Naive thymus-derived CD8-positive, alpha-beta T cell (primary cell): Measurements from ENCODE around the gene ZNF716. TPM values are rescaled to one million over a fixed set of nuclear protein-coding genes. Genes with fewer than 3 reads are reported as not detected.

Source experiments
- ATAC-seq, 2 donors: fragments of 150-1000 bp; cut with Tn5 transposase in 1 of 2; sonication (Bioruptor Pico), chemical (Tn5 transposase) in 1 of 2; 1 replicate in 1 of 2; 2 replicates in 1 of 2; pipeline ENCODE4 v1.10.0; 2021; ENCODE audit warnings: mild to moderate bottlenecking in 2 of 2, moderate library complexity in 2 of 2
- POLR2A ChIA-PET: fragments of 350-600 bp; sonication (Branson Sonifier 250); formaldehyde crosslinking; loops from one replicate; lab custom pipeline; 2021; ENCODE audit warnings: antibody characterized with exemption; lab: Charles Lee
- DNase-seq, 10 donors: peaks; one replicate each; pipeline versions ENCODE4 v3.0.0 to v3.0.0-alpha.2; 2020 to 2022
- H3K27ac Mint-ChIP-seq, 10 donors: one replicate each; pipeline ENCODE4 v1.8.0; 2020 to 2022; ENCODE audit warnings: mild to moderate bottlenecking in 10 of 10, mixed read lengths in 10 of 10, moderate library complexity in 4 of 10, inconsistent platforms in 1 of 10
- H3K27me3 Mint-ChIP-seq, 5 donors: one replicate each; pipeline ENCODE4 v1.8.0; 2021 to 2022; ENCODE audit warnings: mixed read lengths in 5 of 5
- H3K36me3 Mint-ChIP-seq, 3 donors: one replicate each; pipeline ENCODE4 v1.8.0; 2020 to 2022; ENCODE audit warnings: mixed read lengths in 3 of 3, mild to moderate bottlenecking in 2 of 3, inconsistent platforms in 1 of 3
- H3K4me1 Mint-ChIP-seq, 4 donors: one replicate each; pipeline ENCODE4 v1.8.0; 2021 to 2022; ENCODE audit warnings: mixed read lengths in 4 of 4
- H3K4me3 Mint-ChIP-seq, 10 donors: one replicate each; pipeline ENCODE4 v1.8.0; 2020 to 2022; ENCODE audit warnings: mild to moderate bottlenecking in 10 of 10, mixed read lengths in 10 of 10, moderate library complexity in 6 of 10, inconsistent platforms in 1 of 10
- H3K9me3 Mint-ChIP-seq, 9 donors: one replicate each; pipeline ENCODE4 v1.8.0; 2020 to 2022; ENCODE audit warnings: mixed read lengths in 9 of 9, mild to moderate bottlenecking in 3 of 9, inconsistent platforms in 1 of 9, moderate library complexity in 1 of 9
- polyA plus RNA-seq, 3 donors: library from polyadenylated mRNA; unstranded; fragments of 300-500 nt; fragmentation: Illumina TruSeq; gene quantifications; one replicate each; pipeline ENCODE4 v1.2.3, GENCODE V29; 2021
- total RNA-seq, 8 experiments: library from RNA in 2 of 8; stranded (reverse) in 2 of 8; gene quantifications; one replicate each; pipeline ENCODE4 v1.2.3 and lab custom pipeline; 2021 to 2026

The ZNF716 gene
- total and polyA plus RNA-seq, 5 experiments from 2014 or later = not detected

DNA sequence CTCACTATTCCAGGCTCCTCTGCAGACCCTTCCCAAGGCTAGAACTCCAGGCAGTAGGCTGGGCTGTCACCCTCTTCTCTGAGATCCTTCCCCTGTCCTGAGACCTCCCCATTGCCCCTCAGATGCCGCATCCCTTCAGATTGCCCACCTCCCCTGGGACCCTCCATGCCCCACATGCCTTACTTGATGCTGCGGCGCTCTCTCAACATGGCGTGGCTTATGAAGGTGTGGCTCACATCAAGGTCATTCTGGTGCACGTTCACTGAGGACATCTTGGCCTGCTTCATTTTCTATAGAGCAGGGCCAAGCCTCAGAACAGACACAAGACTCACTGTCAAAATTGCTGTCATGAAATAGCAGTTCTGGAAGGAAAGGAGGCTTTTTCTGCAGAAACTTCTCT lies 34.7 kb upstream of the ZNF716 start:
- DNase-seq = no peak
- Mint-ChIP-seq H3K27ac (no peak overlapping the region), H3K27me3 (no peaks in the 10 kb centered on the region), H3K4me1 (no peaks in the 10 kb centered on the region), H3K36me3 (peaks cover 0 to 7% (median 0%) of the 10 kb centered on the region in 3 donors), H3K9me3 (peaks cover 0 to 33% (median 9%) of the 10 kb centered on the region in 9 donors), H3K4me3 (no peak overlapping the region)
- no peak for ATAC-seq
- POLR2A ChIA-PET = no interaction called here

DNA sequence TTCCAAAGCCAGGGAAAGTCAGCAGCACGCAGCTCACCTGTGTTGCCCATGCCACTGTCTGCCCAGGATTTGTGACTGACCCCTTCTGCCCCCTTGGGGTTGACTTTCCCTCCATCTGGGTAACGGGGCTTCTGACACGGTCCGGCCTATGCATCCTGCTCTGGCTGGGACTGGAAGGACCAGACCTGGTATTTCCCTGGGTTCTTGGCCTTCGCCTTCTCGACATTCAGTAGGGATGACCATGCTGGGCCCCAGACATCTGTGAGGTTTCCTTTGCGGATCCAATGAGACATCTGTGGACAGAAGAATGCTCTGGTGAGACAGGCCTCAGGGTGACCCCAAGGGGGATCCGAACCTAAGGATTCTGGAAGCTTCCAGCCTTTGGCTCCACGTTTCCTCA lies 34.2 kb upstream of the ZNF716 start:
- no peaks in the 10 kb centered on the region for H3K27me3 Mint-ChIP-seq
- ATAC-seq = no peak
- no peaks in the 10 kb centered on the region for H3K4me1 Mint-ChIP-seq
- POLR2A ChIA-PET = no interaction called here
- H3K36me3 Mint-ChIP-seq = peaks cover 0 to 7% (median 0%) of the 10 kb centered on the region in 3 donors
- peaks cover 0 to 32% (median 9%) of the 10 kb centered on the region in 9 donors for H3K9me3 Mint-ChIP-seq
- H3K4me3 Mint-ChIP-seq = no peak overlapping the region
- H3K27ac Mint-ChIP-seq = no peak overlapping the region
- DNase-seq = no peak

GRCh38 chr7:57416601-57417358 lies 33.2 kb upstream of the ZNF716 start:
- no peak overlapping the region for H3K27ac Mint-ChIP-seq
- POLR2A ChIA-PET = no interaction called here
- peaks cover 4 to 28% (median 8%) of the 10 kb centered on the region in 9 donors for H3K9me3 Mint-ChIP-seq
- ATAC-seq (no peak), DNase-seq (no peak)
- H3K4me1 Mint-ChIP-seq = no peaks in the 10 kb centered on the region
- H3K27me3 Mint-ChIP-seq = no peaks in the 10 kb centered on the region
- peaks cover 0 to under 1% (median 0%) of the 10 kb centered on the region in 3 donors for H3K36me3 Mint-ChIP-seq
- H3K4me3 Mint-ChIP-seq = no peak overlapping the region

DNA sequence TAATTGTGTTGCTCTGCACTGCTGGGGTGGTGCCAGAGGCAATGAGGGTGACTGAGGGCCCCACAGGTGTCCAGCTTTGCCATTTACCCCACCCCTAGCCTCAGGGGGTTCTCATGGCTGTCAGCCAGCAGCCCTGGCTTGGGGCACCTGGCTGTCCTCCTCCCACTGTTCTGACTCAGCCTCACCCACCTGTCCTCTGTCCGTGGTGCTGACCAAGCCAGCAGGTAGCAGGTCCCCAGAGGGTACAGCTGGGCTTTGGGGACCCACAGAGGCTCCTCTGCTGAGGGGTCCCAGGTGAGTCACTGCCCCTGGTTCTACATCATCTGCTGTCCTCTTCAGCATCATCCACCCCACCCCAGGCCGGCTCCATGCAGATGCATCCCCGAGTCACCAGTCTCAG lies 32.2 kb upstream of the ZNF716 start:
- Mint-ChIP-seq H3K4me3 (no peak overlapping the region), H3K4me1 (no peaks in the 10 kb centered on the region), H3K27me3 (no peaks in the 10 kb centered on the region), H3K36me3 (no peaks in the 10 kb centered on the region), H3K27ac (no peak overlapping the region), H3K9me3 (peaks cover 4 to 28% (median 12%) of the 10 kb centered on the region in 9 donors)
- POLR2A ChIA-PET = no interaction called here
- DNase-seq (no peak), ATAC-seq (no peak)

DNA sequence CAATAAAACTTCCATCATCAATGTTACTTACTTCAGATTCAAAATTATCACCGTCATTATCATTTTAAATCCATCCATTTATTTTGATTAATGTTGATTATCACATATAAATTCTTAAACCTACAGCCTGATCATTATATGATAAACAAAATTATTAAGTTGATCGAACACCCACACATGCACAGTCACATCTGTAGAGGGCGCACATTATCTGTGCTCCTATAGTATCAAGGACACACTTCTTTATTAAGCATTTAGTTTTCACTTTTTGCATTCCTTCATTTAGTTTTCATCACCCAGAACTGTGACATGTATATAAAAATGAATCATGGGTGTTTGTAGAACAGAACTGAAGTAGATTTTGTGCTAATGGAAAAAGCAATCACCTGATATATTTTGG lies 26.2 kb upstream of the ZNF716 start:
- peaks cover 8 to 29% (median 16%) of the 10 kb centered on the region in 9 donors for H3K9me3 Mint-ChIP-seq
- no peak overlapping the region for H3K4me3 Mint-ChIP-seq
- ATAC-seq (no peak), DNase-seq (no peak)
- H3K27ac Mint-ChIP-seq = no peak overlapping the region
- H3K36me3 Mint-ChIP-seq = peaks cover 0 to 3% (median 2%) of the 10 kb centered on the region in 3 donors
- no peaks in the 10 kb centered on the region for H3K27me3 Mint-ChIP-seq
- H3K4me1 Mint-ChIP-seq = no peaks in the 10 kb centered on the region
- POLR2A ChIA-PET = no interaction called here

DNA sequence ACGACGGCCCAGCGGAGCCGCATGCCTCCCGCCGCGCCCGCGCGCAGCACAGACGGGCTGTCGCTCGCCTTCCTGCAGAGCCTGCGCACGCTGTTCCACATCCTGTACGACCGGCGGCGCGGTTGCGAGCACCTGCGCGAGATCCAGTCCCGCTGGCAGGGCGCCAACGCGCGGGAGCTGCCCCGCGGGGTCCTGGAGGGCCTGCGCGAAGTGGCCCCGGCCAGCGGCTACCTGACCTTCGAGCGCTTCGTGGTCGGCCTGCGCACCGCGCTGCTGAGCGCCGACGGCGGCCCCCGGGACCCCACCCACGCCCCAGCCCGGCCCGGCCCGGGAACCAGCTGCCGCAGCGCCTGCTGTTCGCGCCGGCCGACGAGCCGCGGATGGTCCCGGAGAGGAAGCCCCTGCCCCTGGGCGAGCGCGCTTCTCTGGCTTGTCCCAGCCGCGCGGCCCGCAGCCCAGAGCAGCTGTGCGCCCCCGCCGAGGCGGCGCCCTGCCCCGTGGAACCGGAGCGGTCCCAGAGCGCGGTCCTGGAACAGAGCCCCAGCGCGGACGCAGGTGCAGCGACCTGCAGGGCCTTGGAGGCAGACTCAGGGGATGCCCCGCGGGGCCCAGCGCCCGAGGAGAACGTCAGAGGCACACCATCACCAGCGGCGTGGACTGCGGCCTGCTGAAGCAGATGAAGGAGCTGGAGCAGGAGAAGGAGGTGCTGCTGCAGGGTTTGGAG lies 25.3 kb upstream of the ZNF716 start:
- Mint-ChIP-seq H3K27me3 (no peaks in the 10 kb centered on the region), H3K9me3 (peaks cover 10 to 33% (median 16%) of the 10 kb centered on the region in 9 donors), H3K4me3 (no peak overlapping the region), H3K4me1 (no peaks in the 10 kb centered on the region), H3K36me3 (peaks cover 2 to 3% (median 3%) of the 10 kb centered on the region in 3 donors), H3K27ac (no peak overlapping the region)
- POLR2A ChIA-PET = no interaction called here
- ATAC-seq (no peak), DNase-seq (no peak)

GRCh38 chr7:57425239-57425944 lies 24.6 kb upstream of the ZNF716 start:
- H3K36me3 Mint-ChIP-seq = peaks cover 2 to 4% (median 3%) of the 10 kb centered on the region in 3 donors
- POLR2A ChIA-PET = no interaction called here
- H3K9me3 Mint-ChIP-seq = peaks cover 11 to 36% (median 18%) of the 10 kb centered on the region in 9 donors
- no peaks in the 10 kb centered on the region for H3K4me1 Mint-ChIP-seq
- no peak overlapping the region for H3K27ac Mint-ChIP-seq
- DNase-seq (no peak), ATAC-seq (no peak)
- no peaks in the 10 kb centered on the region for H3K27me3 Mint-ChIP-seq
- no peak overlapping the region for H3K4me3 Mint-ChIP-seq

DNA sequence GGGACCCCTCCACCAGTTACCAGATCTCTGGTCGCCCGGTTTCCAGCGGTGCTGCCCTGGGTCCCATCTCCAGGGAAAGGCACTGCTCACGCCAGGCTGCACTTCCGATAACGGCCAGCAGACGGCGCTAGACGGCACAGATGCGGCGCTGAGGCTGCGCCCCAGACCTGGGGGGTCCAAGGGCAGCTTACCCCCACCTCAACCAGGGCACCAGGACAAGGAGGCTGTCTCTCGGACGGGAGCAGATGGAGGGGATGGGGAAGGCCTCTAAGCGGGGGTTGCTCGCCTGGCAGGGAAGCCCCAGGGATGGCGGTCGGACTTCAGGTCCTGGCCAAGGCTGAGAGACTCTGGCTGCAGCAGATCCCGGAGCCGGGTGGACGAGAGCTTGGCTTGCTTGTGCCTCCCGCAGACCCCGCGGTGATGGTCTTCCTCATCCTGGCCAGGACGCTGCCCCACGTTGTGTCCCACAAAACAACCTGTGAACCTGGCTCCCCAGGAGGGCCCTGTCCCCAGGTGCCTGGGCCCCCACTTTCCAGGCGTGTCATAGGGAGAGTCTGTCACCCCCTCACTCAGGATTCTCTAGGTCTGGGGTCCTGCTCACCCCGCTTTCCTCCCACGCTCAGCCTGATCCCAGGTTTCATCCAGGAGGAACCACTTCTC lies 23.9 kb upstream of the ZNF716 start:
- DNase-seq = no peak
- ATAC-seq = no peak

DNA sequence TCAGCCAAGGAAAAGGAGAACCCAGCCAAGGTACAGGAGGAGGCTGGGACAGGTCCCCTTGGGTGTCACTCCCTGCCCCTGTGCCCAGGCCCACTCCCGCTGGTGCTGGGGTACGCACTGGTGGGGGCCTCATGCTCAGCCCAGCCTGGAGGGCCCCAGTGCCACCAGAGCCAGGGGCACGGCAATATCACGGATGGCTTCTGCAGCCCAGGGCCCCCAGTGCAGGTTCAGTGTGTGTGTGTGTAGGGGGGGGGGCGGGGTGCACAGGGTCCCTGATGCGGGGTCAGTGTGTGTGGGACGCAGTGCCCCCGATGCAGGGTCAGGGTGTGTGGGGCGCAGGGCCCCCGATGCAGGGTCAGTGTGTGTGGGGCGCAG lies 23.4 kb upstream of the ZNF716 start:
- ATAC-seq = no peak
- POLR2A ChIA-PET = no interaction called here
- Mint-ChIP-seq H3K4me3 (no peak overlapping the region), H3K9me3 (peaks cover 5 to 36% (median 19%) of the 10 kb centered on the region in 9 donors), H3K4me1 (no peaks in the 10 kb centered on the region), H3K27me3 (no peaks in the 10 kb centered on the region), H3K36me3 (peaks cover 2 to 4% (median 3%) of the 10 kb centered on the region in 3 donors), H3K27ac (no peak overlapping the region)
- no peak for DNase-seq

More for the DNA sequence above, 23.9 kb upstream of the ZNF716 start:
- POLR2A ChIA-PET = no interaction called here
- Mint-ChIP-seq H3K27me3 (no peaks in the 10 kb centered on the region), H3K4me3 (no peak overlapping the region), H3K27ac (no peak overlapping the region), H3K4me1 (no peaks in the 10 kb centered on the region), H3K36me3 (peaks cover 2 to 4% (median 3%) of the 10 kb centered on the region in 3 donors), H3K9me3 (peaks cover 8 to 39% (median 19%) of the 10 kb centered on the region in 9 donors)

GRCh38 chr7:57427146-57427545 lies 22.8 kb upstream of the ZNF716 start:
- DNase-seq = no peak
- H3K4me3 Mint-ChIP-seq = no peak overlapping the region
- H3K4me1 Mint-ChIP-seq = no peaks in the 10 kb centered on the region
- H3K36me3 Mint-ChIP-seq = peaks cover 2 to 4% (median 3%) of the 10 kb centered on the region in 3 donors
- POLR2A ChIA-PET = no interaction called here
- H3K27me3 Mint-ChIP-seq = no peaks in the 10 kb centered on the region
- H3K9me3 Mint-ChIP-seq = peaks cover 7 to 40% (median 16%) of the 10 kb centered on the region in 9 donors
- no peak for ATAC-seq
- no peak overlapping the region for H3K27ac Mint-ChIP-seq

DNA sequence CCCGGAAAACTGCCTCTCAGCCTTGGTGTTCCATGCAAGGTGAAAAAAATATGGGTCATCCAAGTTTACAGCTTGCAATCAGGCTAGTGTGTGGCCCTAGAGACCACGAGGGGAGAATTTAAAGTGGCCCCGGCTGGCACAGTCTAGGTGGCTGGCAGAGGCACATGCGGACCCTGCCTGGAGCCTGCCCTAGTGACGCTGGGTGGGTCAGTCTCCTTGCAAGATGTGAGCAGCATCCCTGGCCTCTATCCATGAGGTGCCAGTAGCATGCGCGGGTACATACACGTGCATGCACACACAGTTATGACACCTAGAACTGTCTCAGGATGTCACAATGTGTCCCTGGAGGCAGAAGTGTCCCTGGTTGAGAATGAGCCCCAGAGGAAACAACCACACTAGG lies 22.4 kb upstream of the ZNF716 start:
- peaks cover 10 to 45% (median 16%) of the 10 kb centered on the region in 9 donors for H3K9me3 Mint-ChIP-seq
- H3K4me3 Mint-ChIP-seq = no peak overlapping the region
- peaks cover 2 to 4% (median 3%) of the 10 kb centered on the region in 3 donors for H3K36me3 Mint-ChIP-seq
- H3K4me1 Mint-ChIP-seq = no peaks in the 10 kb centered on the region
- no peaks in the 10 kb centered on the region for H3K27me3 Mint-ChIP-seq
- ATAC-seq = no peak
- POLR2A ChIA-PET = no interaction called here
- H3K27ac Mint-ChIP-seq = no peak overlapping the region
- no peak for DNase-seq

GRCh38 chr7:57432583-57432982 lies 17.4 kb upstream of the ZNF716 start:
- H3K27ac Mint-ChIP-seq = no peak overlapping the region
- H3K36me3 Mint-ChIP-seq = peaks cover 0 to 4% (median 0%) of the 10 kb centered on the region in 3 donors
- DNase-seq (no peak), ATAC-seq (no peak)
- no peaks in the 10 kb centered on the region for H3K4me1 Mint-ChIP-seq
- no peak overlapping the region for H3K4me3 Mint-ChIP-seq
- H3K9me3 Mint-ChIP-seq = peaks cover 10 to 54% (median 21%) of the 10 kb centered on the region in 9 donors
- no peaks in the 10 kb centered on the region for H3K27me3 Mint-ChIP-seq
- POLR2A ChIA-PET = no interaction called here
